NCI-H82 treated with DMSO at 0.1 percent for 48 hours (cell line): ENCODE results near the gene KIF25.
"Not testable (repeated sequence)": the region's sequence is repeated elsewhere in the genome, so short reads cannot be mapped to it uniquely, and the experiment has no call there.

ENCODE experiments used
- DNase-seq: peaks from one replicate; lab custom pipeline; 2025; ENCODE audit not compliant: unreplicated experiment; lab: John Stamatoyannopoulos, UW

Gene KIF25

GRCh38 chr6:167993831-167994230 lies 3.6 kb upstream of the KIF25 start:
- DNase-seq = no peak

- no peak for DNase-seq
Measured at GRCh38 chr6:167995302-167995701, 2.2 kb upstream of the KIF25 start.

- DNase-seq = no peak
Measured at GRCh38 chr6:167995731-167996151, 1.7 kb upstream of the KIF25 start.

- no peak for DNase-seq
Measured at GRCh38 chr6:167996424-167997199, 859 bp upstream of the KIF25 start.

GRCh38 chr6:167998215-167998614 lies 744 bp downstream of the KIF25 start:
- DNase-seq = no peak

GRCh38 chr6:168000198-168001028 lies 2.9 kb downstream of the KIF25 start:
- no peak for DNase-seq

GRCh38 chr6:168001029-168001332 lies 3.5 kb downstream of the KIF25 start:
- DNase-seq = no peak

- not testable (repeated sequence) for DNase-seq
Measured at GRCh38 chr6:168001514-168001913, 4.0 kb downstream of the KIF25 start.

GRCh38 chr6:168002804-168003203 lies 5.3 kb downstream of the KIF25 start:
- no peak for DNase-seq

- no peak for DNase-seq
Measured at GRCh38 chr6:168004023-168004422, 6.6 kb downstream of the KIF25 start.

GRCh38 chr6:168004945-168005344 lies 7.5 kb downstream of the KIF25 start:
- DNase-seq = no peak

- DNase-seq = no peak
Measured at GRCh38 chr6:168005796-168006195, 8.3 kb downstream of the KIF25 start.

- no peak for DNase-seq
Measured at GRCh38 chr6:168007592-168008338, 10.3 kb downstream of the KIF25 start.

GRCh38 chr6:168009331-168009730 lies 11.9 kb downstream of the KIF25 start:
- DNase-seq = no peak

GRCh38 chr6:168011291-168011690 lies 13.8 kb downstream of the KIF25 start:
- no peak for DNase-seq

- DNase-seq = no peak
Measured at GRCh38 chr6:168012431-168013249, 15.2 kb downstream of the KIF25 start.

- no peak for DNase-seq
Measured at GRCh38 chr6:168013250-168013915, 15.9 kb downstream of the KIF25 start.

- no peak for DNase-seq
Measured at GRCh38 chr6:168014428-168014827, 17.0 kb downstream of the KIF25 start.

GRCh38 chr6:168015009-168015408 lies 17.5 kb downstream of the KIF25 start:
- no peak for DNase-seq

GRCh38 chr6:168015482-168016175 lies 18.2 kb downstream of the KIF25 start:
- no peak for DNase-seq
